Measurements from ENCODE around the gene CLDN14.

Gene CLDN14

GRCh38 chr21:36412916-36413315, 67.0 kb downstream of the CLDN14 start:
- H3K9ac ChIP-seq (ENCODE audit: low read depth, low read length), result no peak overlapping the region
- H3K9me3 ChIP-seq (replicated peaks; ENCODE audit: low read length), result no peaks in the 10 kb centered on the region
- H3K36me3 ChIP-seq (ENCODE audit: insufficient read depth, low read length), result peaks cover 11% of the 10 kb centered on the region
- no peak overlapping the region for H3K4me3 ChIP-seq (ENCODE audit: low read length)
- no peaks in the 10 kb centered on the region for H3K4me1 ChIP-seq (ENCODE audit: control insufficient read depth, insufficient read depth, low read length)
- no peaks in the 10 kb centered on the region for H3K27me3 ChIP-seq (ENCODE audit: control insufficient read depth, insufficient read depth, low read length)
- H3K4me2 ChIP-seq (ENCODE audit: low read length), result no peak overlapping the region

DNA sequence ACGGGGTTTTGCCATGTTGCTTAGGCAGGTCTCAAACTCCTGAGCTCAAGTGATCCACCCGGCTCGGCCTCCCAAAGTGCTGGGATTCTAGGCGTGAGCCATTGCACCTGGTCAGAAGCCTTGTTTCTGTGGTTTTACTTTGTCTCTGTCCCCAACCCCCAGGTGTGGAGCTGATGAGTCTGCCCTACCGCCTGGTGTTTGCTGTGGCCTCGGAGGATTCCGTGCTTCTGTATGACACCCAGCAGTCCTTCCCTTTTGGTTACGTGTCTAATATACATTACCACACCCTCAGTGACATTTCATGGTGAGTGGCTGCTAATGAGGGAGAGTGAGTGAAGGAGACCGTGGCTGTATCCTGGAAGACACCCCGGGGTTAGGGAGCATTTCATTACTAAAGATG, 68.6 kb downstream of the CLDN14 start:
- Histone ChIP-seq H3K36me3 (ENCODE audit: insufficient read depth, low read length) (peaks cover 11% of the 10 kb centered on the region), H3K9ac (ENCODE audit: low read depth, low read length) (no peak overlapping the region), H3K4me1 (ENCODE audit: control insufficient read depth, insufficient read depth, low read length) (no peaks in the 10 kb centered on the region), H3K4me2 (ENCODE audit: low read length) (no peak overlapping the region), H3K9me3 (replicated peaks; ENCODE audit: low read length) (no peaks in the 10 kb centered on the region), H3K4me3 (ENCODE audit: low read length) (no peak overlapping the region), H3K27me3 (ENCODE audit: control insufficient read depth, insufficient read depth, low read length) (no peaks in the 10 kb centered on the region)
